Gastrocnemius medialis (tissue), 4 donors: Measurements from ENCODE around the gene HAUS7. TPM values are rescaled to one million over a fixed set of nuclear protein-coding genes. Genes with fewer than 3 reads are reported as not detected.

ENCODE experiments used
- ATAC-seq, 2 donors: fragments of 150-250 bp; one replicate each; pipeline ENCODE4 v1.9.1; 2016
- DNase-seq, 2 donors: peaks; one replicate each; pipeline ENCODE4 v3.0.0-alpha.2; 2019
- H3K27ac ChIP-seq, 4 donors: fragments of 200-600 bp; sonication (generic); 1 replicate in 1 of 4; 2 replicates in 3 of 4; pipeline ENCODE4 v1.5.1; 2016 to 2018; ENCODE audit warnings: mild to moderate bottlenecking in 2 of 4, moderate library complexity in 1 of 4
- H3K27me3 ChIP-seq, 3 donors: fragments of 200-600 bp; sonication (generic) in 2 of 3; 1 replicate in 1 of 3; 2 replicates in 2 of 3; pipeline versions ENCODE4 v1.5.1 to v1.6.0; 2016 to 2019; ENCODE audit warnings: mild to moderate bottlenecking in 1 of 3, moderate library complexity in 1 of 3
- H3K36me3 ChIP-seq, 2 donors: fragments of 200-600 bp; sonication (generic) in 1 of 2; one replicate each; pipeline ENCODE4 v1.5.1; 2017 to 2018
- H3K4me1 ChIP-seq, 2 donors: fragments of 200-600 bp; sonication (generic) in 1 of 2; one replicate each; pipeline ENCODE4 v1.5.1; 2016 to 2017; ENCODE audit warnings: mild to moderate bottlenecking in 2 of 2
- H3K4me3 ChIP-seq, 4 donors: fragments of 200-600 bp; sonication (generic) in 3 of 4; 1 replicate in 1 of 4; 2 replicates in 3 of 4; pipeline ENCODE4 v1.5.1; 2016 to 2019; ENCODE audit warnings: mild to moderate bottlenecking in 2 of 4
- H3K9me3 ChIP-seq, 3 donors: fragments of 200-600 bp; sonication (generic) in 2 of 3; 1 replicate in 1 of 3; 2 replicates in 2 of 3; pipeline ENCODE4 v1.5.1; 2016 to 2019
- POLR2A ChIP-seq, 2 donors: fragments of 450-650 bp; IDR thresholded peaks; one replicate each; pipeline ENCODE4 v1.6.1; 2017; ENCODE audit warnings: antibody characterized with exemption in 2 of 2, mild to moderate bottlenecking in 2 of 2, moderate library complexity in 2 of 2
- in situ Hi-C, 4 donors: fragments of 200-750 bp; cut with MboI; loops; one replicate each; pipeline versions ENCODE4 v1.15.0 to v1.8.0; 2017; ENCODE audit warnings: low sequenced_read_pairs in 4 of 4
- intact Hi-C: fragments of 100-400 bp; cut with DNase I; formaldehyde crosslinking; loops from one replicate; pipeline ENCODE4 v1.15.1; 2023; ENCODE audit warnings: low total_unique reads
- total RNA-seq, 4 donors: library from RNA; depleted of rRNA; stranded (reverse); fragments of >200 nt; gene quantifications; one replicate each; pipeline versions ENCODE4 v1.1.0 to v1.2.3, GENCODE V29; 2016
- TF ChIP-seq, protein P1 (sequence below), 5 experiments: fragments of 450-650 bp in 3 of 5; fragments of 200-600 bp in 2 of 5; sonication (generic) in 2 of 5; IDR thresholded peaks in 4 of 5; conservative IDR thresholded peaks in 1 of 5; 1 replicate in 4 of 5; 2 replicates in 1 of 5; pipeline ENCODE4 v1.5.1; 2016 to 2019; ENCODE audit warnings: antibody characterized with exemption in 5 of 5, mild to moderate bottlenecking in 3 of 5, moderate library complexity in 3 of 5

Gene HAUS7
- total RNA-seq, 4 donors from 2014 or later, result 10.6 to 19.8 (median 13.2) TPM

DNA sequence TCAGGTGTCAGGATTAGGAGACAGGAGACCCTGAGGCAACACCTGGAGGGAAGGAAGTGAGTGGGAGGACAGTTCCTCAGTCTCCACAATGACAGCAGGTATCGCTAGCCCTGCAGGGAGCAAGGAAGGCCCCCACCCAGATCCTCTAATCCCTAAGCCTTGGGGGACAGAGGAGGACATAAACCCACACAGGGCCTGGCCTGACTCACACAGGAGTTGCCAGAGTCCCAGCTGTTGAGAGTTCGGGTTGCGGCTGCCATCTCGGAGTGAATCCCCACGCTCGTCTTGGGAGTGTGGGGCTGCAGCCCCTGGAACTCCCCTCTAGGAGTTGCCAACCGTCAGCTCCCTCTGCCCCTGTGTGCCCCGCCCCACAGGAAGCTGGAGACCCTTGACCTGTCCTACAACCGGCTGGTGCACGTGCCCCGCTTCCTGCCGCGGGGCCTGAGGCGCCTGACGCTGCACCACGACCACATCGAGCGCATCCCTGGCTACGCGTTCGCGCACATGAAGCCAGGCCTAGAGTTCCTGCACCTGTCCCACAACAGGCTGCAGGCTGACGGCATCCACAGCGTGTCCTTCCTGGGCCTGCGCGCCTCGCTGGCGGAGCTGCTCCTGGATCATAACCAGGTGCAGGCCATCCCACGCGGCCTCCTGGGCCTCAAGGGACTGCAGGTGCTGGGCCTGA, 15.2 kb upstream of the HAUS7 start:
- Histone ChIP-seq H3K9me3 (no peaks in the 10 kb centered on the region), H3K36me3 (no peaks in the 10 kb centered on the region), H3K27me3 (no peaks in the 10 kb centered on the region), H3K4me3 (no peak overlapping the region), H3K4me1 (no peaks in the 10 kb centered on the region), H3K27ac (no peak overlapping the region)
- TF ChIP-seq, protein P1, sequence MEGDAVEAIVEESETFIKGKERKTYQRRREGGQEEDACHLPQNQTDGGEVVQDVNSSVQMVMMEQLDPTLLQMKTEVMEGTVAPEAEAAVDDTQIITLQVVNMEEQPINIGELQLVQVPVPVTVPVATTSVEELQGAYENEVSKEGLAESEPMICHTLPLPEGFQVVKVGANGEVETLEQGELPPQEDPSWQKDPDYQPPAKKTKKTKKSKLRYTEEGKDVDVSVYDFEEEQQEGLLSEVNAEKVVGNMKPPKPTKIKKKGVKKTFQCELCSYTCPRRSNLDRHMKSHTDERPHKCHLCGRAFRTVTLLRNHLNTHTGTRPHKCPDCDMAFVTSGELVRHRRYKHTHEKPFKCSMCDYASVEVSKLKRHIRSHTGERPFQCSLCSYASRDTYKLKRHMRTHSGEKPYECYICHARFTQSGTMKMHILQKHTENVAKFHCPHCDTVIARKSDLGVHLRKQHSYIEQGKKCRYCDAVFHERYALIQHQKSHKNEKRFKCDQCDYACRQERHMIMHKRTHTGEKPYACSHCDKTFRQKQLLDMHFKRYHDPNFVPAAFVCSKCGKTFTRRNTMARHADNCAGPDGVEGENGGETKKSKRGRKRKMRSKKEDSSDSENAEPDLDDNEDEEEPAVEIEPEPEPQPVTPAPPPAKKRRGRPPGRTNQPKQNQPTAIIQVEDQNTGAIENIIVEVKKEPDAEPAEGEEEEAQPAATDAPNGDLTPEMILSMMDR (IDR thresholded peaks at IDR 0.05 in 4 of 5, conservative IDR thresholded peaks at IDR 0.05 in 1 of 5), result no peak
- TF ChIP-seq POLR2A (IDR thresholded peaks at IDR 0.05), result no peak
- no peak for ATAC-seq
- intact Hi-C loops (no loop called here), in situ Hi-C loops (no loop called here)
- DNase-seq, result no peak

DNA sequence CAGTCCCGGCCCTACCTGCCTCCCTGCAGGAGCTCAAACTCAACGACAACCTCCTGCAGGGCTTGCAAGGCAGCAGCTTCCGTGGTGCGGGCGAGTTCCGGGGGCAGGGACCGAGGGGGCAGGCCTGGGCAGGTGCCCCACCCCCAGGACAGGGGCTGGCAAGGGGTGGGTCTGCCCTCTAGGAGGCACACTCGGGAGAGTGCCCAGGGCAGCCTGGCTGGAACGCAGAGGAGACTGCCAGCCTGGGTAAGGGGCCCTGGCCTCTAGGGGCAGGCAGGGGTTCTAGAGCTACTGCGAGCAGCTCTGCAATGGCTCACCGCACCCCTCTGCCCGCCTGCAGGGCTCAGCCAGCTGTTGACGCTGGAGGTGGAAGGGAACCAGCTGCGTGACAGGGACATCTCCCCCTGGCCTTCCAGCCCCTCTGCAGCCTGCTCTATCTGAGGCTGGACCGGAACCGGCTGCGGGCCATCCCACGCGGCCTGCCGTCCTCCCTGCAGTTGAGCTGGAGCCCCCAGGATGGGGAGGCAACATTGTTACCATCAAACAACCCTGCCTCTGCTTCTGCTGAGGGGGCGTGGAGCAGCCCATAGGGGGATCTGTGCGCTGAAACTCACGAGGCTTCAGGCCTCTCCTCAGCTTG, 12.1 kb upstream of the HAUS7 start:
- Histone ChIP-seq H3K27me3 (no peaks in the 10 kb centered on the region), H3K36me3 (no peaks in the 10 kb centered on the region), H3K4me3 (no peak overlapping the region), H3K27ac (no peak overlapping the region), H3K9me3 (no peaks in the 10 kb centered on the region), H3K4me1 (no peaks in the 10 kb centered on the region)
- ATAC-seq (no peak), DNase-seq (no peak)
- in situ Hi-C loops, result no loop called here
- intact Hi-C loops, result no loop called here
- no peak for TF ChIP-seq POLR2A (IDR thresholded peaks at IDR 0.05)
- TF ChIP-seq, protein P1 (IDR thresholded peaks at IDR 0.05 in 4 of 5, conservative IDR thresholded peaks at IDR 0.05 in 1 of 5), result no peak

DNA sequence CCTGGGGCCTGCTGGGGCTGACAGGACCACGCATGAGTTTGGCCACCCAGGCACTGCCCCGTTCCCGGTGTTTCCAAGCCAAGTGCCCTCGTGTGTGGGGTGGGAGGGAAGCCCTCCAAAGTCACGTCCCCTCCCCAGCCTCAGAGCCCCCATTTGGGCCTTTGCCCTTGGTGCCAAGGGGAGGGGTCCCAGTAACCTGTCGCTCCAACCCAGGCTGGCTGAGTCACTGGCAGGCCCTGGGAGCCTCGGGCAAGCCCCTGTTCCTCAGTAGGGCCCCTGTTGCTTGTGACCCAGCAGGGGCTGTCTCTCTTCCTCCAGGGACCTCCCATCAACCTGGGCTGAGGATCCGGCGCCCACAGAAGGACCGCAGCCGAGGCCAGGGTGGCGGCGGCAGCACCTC, 10.7 kb upstream of the HAUS7 start:
- no peaks in the 10 kb centered on the region for H3K27me3 ChIP-seq
- in situ Hi-C loops (no loop called here), intact Hi-C loops (no loop called here)
- ATAC-seq (no peak), DNase-seq (no peak)
- no peak for TF ChIP-seq POLR2A (IDR thresholded peaks at IDR 0.05)
- TF ChIP-seq, protein P1 (IDR thresholded peaks at IDR 0.05 in 4 of 5, conservative IDR thresholded peaks at IDR 0.05 in 1 of 5), result no peak
- no peaks in the 10 kb centered on the region for H3K36me3 ChIP-seq
- H3K27ac ChIP-seq, result no peak overlapping the region
- H3K9me3 ChIP-seq, result no peaks in the 10 kb centered on the region
- no peak overlapping the region for H3K4me3 ChIP-seq
- H3K4me1 ChIP-seq, result no peaks in the 10 kb centered on the region

DNA sequence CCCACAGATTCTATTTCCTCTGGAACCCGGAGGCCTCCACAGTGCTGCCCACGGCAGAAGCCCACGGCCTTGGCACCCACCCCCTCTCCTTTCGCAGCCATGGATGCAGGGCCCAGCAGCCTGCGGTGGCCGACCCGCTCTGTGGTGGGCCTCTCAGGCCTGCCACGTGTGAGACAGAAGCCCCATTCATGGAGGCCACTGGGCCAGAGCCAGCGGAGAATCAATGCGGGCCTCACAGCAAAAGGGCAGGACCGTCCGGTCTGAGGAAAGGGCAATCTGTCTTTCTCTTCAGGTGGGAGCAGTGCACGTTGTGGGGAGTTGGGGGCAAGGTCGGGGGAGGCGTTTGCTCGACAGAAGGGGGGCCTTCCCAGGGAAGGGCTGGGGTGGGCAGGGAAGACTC, 8.4 kb upstream of the HAUS7 start:
- no peaks in the 10 kb centered on the region for H3K27me3 ChIP-seq
- no peaks in the 10 kb centered on the region for H3K4me1 ChIP-seq
- no peak overlapping the region for H3K27ac ChIP-seq
- DNase-seq (no peak), ATAC-seq (no peak)
- in situ Hi-C loops (no loop called here), intact Hi-C loops (no loop called here)
- no peak overlapping the region for H3K4me3 ChIP-seq
- H3K36me3 ChIP-seq, result no peaks in the 10 kb centered on the region
- H3K9me3 ChIP-seq, result no peaks in the 10 kb centered on the region
- TF ChIP-seq POLR2A (IDR thresholded peaks at IDR 0.05), result no peak

DNA sequence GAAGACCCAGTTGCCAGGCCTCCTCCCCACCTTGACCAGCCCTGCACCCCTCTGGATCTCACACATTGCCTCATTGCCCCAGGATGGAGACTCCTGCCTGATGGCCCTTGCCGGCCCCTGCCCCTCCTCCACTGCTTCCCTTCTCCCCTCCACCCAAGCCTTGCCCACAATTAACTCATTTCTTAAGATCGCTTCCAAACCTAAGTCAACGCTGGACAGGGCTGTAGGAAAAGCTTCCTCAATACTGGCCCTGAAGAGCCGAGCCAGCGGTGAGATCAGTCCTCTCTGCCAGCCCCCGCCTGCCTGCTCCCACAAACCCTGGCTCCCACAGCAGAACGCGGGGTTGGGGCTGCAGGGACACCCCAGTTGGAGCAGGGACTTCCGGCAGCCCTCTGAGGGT, 7.5 kb upstream of the HAUS7 start:
- H3K4me1 ChIP-seq, result no peaks in the 10 kb centered on the region
- TF ChIP-seq POLR2A (IDR thresholded peaks at IDR 0.05), result no peak
- TF ChIP-seq, protein P1 (IDR thresholded peaks at IDR 0.05 in 4 of 5, conservative IDR thresholded peaks at IDR 0.05 in 1 of 5), result no peak
- in situ Hi-C loops (no loop called here), intact Hi-C loops (no loop called here)
- H3K27me3 ChIP-seq, result no peaks in the 10 kb centered on the region
- no peak overlapping the region for H3K4me3 ChIP-seq
- H3K36me3 ChIP-seq, result no peaks in the 10 kb centered on the region
- ATAC-seq, result no peak
- DNase-seq, result no peak
- no peaks in the 10 kb centered on the region for H3K9me3 ChIP-seq
- no peak overlapping the region for H3K27ac ChIP-seq
